HG03175 (cell line): Measurements from ENCODE around the gene BAHCC1.

ENCODE experiments used
- ATAC-seq: cut with Tn5 transposase; IDR thresholded peaks from one replicate; pipeline ENCODE4 v1.9.1; 2021; ENCODE audit warnings: mild to moderate bottlenecking, moderate library complexity; ENCODE audit not compliant: unreplicated experiment

BAHCC1 gene

DNA sequence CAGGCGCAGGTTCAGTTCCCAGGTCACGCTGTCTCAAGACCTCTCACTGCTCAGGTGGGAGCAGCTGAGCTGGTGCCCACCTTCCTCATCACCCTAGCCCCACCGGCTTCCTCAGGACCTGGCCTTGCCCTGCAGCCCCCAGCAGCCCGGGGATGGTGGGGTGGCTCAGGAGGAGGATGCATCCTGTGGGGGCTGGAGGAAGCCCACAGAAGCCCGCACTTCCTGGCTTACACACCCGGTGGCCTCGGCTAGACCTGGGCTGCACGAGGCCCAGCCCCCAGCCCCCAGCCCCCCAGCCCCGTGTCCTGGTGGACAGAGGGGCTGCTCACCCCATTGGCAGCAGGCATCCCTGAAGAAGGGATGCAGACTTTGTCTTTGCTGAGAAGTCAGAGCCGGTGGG, 43.4 kb downstream of the BAHCC1 start:
- ATAC-seq = no peak

GRCh38 chr17:81440051-81440471, 44.8 kb downstream of the BAHCC1 start:
- no peak for ATAC-seq

DNA sequence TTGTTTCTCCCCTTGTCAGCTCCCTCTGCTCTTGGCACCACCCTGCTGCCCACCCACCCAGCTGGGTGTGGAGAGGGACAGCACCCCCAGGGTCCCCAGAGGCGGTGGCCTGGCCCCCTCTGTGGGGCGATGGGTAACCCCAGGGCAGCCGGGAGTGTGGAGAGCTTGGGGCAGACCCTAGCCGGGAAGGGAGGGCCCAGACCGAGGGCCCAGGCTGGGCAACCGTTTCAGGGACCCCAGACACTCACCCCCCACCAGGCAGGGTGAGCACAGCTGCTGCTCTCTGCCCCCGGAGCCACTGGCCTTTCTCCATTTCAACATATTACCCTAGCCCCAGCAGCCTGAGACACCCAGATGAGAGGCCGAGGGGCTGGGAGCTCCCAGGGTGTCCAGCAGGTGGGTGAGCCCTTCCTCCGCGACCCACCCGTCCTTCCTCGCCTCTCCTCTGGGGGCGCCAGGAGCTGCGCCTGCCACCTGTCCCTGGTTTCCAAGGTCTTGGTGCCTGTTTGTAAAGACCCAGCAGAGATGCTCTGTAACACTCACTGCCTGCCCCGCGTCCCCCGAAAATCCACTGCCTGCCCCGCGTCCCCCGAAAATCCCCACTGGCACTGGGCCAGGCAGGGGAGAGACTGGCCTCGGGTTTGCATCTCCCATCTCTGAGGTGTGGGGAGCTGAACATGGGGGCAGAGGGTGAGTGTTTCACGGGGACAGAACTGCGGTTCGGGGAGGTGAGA, 45.4 kb downstream of the BAHCC1 start:
- no peak for ATAC-seq

DNA sequence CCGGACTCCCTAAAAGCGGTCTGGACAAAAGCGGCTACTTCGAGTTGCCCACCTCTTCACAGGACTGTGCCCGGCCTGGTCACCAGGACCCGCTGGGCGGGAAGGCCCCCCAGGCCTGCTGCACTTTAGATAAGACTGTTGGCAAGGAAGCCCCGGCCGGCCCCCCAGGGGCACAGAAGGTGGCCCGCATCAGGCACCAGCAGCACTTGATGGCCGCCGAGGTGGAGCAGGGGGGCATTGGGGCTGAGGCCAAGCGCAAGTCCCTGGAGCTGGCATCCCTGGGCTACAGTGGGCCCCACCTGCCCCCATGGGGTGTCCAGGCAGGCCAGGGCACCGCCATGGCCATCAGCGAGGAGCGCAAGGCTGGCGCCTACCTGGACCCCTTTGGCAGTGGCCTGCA, 47.5 kb downstream of the BAHCC1 start:
- ATAC-seq = no peak

DNA sequence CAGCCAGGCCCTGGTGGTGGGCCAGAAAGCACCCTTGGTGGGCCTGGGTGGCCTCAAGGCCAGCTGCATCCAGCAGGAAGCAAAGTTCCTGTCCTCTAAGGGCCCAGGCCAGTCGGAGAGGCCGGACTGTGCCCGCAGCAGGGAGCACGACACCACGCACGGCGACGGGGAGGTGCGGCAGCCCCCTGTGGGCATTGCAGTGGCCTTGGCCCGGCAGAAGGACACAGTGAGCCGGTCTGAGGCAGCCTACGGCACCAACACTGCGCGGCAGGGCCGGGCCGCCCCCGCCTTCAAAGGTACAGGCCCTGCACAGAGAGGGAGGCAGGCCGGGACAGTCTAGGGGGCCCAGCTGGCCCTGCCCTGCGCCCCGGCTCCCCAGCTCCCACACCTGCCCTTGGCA, 48.0 kb downstream of the BAHCC1 start:
- ATAC-seq = no peak

- ATAC-seq = no peak
Measured at GRCh38 chr17:81444610-81445339, 49.5 kb downstream of the BAHCC1 start.

- ATAC-seq = no peak
Measured at GRCh38 chr17:81445642-81446503, 50.6 kb downstream of the BAHCC1 start.

GRCh38 chr17:81447331-81447933, 52.2 kb downstream of the BAHCC1 start:
- ATAC-seq = no peak

DNA sequence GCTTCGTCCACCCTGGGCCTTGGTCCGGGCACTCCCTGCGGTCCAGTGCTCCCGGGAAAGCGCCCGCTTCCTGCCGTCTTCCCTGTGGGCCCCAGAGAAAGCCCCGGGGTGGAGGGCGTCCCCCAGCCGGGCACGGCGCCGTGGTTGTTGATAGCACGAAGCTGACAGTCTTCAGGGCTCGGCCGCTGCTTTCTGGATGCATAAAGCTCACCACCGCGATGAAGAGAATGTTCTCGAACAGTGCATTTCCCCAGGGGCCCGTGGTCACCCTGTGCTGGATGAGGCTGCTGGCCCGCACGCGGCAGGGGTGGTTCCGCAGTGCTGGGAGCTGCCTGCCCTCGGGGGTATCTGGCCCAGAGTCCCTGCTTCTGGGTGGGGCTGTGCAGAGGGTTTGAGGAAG, 53.2 kb downstream of the BAHCC1 start:
- ATAC-seq = no peak

DNA sequence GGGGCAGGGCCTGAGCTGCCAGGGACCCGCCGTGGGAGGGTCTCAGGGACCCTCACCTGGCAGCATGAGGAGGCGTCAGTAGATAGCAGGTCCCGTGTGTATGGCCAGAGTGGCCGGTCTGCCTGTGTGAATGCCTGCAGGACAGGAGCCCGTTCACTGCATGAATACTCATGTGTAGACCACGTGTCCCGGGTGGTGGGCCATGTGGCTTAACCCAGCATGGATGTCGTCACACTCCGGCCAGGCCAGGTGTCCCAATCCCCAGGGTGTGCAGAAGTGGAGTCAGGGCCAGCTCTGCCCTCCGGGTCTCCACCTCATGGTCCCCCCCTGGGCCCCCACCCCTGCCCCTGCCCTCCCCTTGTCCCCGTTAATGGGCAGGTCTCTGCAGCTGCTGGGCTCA, 53.7 kb downstream of the BAHCC1 start:
- ATAC-seq = no peak

DNA sequence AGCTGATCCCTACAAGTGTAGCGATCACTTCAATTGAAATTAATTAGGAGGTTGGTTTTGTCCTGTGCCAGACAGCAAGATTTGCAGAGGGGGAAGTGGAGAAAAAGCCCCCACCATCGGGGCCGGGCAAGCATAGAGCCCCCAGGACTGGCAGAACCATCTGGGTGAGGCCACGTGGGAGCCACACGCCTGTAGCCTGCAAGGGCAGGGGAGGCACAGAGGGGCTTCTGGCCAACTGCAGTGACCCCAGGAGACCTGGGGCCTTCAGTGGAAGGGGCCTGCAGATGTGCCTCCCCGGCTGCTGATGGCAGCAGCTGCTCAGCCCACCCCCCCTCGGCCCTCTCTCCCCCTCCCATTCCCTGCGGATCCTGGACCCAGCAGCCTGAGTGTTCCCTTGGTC, 54.1 kb downstream of the BAHCC1 start:
- no peak for ATAC-seq

DNA sequence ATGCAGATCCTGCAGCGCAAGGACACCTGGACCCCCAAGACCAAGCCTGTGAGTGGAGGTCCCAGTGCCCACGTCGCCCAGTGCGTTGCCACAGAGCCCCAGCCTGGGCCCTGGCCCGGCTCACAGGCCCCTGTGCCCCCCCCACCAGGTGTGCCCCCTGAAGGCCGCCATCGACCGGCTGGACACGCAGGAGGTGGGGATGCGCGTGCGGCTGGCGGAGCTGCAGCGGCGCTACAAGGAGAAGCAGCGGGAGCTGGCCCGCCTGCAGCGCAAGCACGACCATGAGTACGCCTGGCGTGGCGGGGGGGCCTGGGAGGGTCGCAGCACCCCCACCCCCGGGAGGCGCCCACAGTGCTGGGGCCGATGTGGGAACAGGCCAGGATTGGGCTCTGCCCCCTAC, 56.6 kb downstream of the BAHCC1 start:
- ATAC-seq = no peak

DNA sequence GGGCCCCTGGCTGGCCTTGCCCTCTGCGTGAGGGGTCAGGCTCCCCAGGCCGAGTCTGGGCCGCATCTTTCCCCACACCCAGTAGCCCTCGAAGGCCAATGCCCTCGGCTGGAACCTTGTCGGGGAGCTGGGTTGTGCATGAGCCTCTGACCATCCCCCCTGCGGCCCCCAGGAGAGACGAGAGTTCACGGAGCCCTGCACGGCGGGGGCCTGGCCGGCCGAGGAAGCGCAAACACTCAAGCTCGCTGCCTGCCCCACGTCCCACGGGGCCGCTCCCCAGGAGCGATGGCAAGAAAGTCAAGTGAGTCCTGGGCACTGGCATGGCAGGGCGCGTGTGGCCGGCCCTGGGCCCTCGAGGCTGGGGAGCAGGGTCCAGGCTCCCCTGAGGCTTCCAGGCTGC, 57.3 kb downstream of the BAHCC1 start:
- ATAC-seq = no peak

DNA sequence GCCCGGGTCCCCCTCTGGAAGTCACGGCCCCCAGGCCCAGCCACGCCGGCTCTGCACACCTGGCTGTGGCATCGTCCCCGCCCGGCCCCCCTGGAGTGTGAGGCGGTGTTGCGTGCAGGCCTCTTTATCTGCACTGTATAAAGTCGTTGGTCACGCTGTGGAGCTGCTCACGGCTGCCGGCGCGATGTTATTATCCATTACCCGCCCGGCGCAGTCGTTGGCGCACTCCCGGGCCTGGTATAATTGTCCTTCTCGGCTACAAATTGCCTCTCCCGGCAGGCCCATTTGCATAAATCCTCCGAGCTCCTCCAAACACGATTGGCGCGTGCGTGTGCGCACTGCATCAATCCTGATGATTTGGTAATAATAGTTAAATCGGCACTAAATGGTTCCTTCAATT, 57.8 kb downstream of the BAHCC1 start:
- ATAC-seq = no peak

DNA sequence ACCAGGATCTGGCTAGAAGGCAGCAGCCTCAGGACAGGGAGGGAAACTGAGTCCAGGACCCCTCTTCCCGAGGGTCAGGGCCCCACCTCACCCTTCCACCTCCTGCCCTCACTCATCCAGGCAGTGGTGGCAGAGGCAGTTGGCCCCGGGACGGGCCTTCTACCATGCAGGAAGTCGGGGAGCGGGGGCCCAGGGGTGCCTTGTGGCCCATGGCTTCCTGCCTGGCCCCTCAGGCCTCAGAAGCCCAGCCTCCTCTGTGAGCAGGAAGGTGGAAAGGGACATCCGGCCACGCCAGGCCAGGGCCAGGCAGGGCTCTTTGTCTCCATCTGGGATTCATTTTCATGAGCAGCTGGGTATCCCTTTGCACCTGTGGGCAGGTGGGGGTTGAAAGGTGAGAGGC, 58.5 kb downstream of the BAHCC1 start:
- no peak for ATAC-seq

DNA sequence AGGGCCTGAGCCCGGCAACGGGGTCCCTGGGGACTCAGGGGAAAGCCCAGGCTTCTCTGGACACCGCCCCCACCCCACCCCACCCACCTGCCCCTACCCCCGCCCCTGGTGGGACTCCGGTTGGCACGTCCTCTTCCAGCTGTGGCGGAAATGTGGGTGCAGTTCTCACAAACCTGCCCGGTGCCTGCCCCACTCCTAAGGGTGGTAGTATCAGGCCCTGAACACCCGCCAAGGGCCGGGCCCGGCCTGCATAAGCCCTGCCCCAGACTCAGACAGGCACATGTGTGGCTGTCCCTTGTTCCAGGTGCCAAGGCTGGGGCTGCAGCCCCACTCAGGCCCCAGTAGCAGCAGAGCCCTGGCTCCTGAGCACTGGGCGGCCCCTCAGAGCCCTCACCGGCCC, 59.2 kb downstream of the BAHCC1 start:
- no peak for ATAC-seq

GRCh38 chr17:81455387-81455786, 60.1 kb downstream of the BAHCC1 start:
- ATAC-seq = no peak

GRCh38 chr17:81456091-81456490, 60.8 kb downstream of the BAHCC1 start:
- ATAC-seq = no peak

DNA sequence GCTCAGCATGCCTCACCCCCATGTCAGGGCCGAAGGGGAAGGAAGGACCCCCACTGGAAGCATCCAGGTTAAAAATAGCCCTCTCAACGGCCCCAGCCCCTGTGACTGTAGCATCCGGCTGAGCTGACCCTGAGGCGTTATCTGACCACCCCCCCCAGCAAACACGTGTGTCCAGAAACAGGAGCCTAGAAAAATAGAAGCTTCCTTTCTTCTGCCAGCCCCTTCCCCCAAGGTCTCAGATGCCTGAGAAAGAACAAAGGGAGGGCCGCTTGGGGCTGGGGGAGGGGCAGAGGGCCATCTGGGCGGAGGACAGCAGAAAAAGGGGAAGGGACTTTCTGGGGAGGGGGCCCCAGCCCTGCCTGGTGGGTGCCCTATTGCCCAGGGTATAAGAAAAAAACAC, 61.5 kb downstream of the BAHCC1 start:
- no peak for ATAC-seq

GRCh38 chr17:81457401-81457800, 62.1 kb downstream of the BAHCC1 start:
- ATAC-seq = no peak

- no peak for ATAC-seq
Measured at GRCh38 chr17:81457917-81458555, 62.8 kb downstream of the BAHCC1 start.
